Hematopoietic multipotent progenitor cell treated with erythropoietin and hydrocortisone succinate and interleukin-3 and kit ligand, for 6 days (in vitro differentiated cells): ENCODE measurements around the gene PSME2.

Experiments used
- DNase-seq: peaks from one replicate; pipeline ENCODE4 v3.0.0-alpha.2; 2015

Gene PSME2

GRCh38 chr14:24132976-24133375 lies 13.4 kb downstream of the PSME2 start:
- no peak for DNase-seq

- no peak for DNase-seq
Observed at GRCh38 chr14:24132061-24132685, 14.2 kb downstream of the PSME2 start.

- no peak for DNase-seq
Observed at GRCh38 chr14:24131549-24131966, 14.9 kb downstream of the PSME2 start.

GRCh38 chr14:24130717-24131548 lies 15.5 kb downstream of the PSME2 start:
- DNase-seq = no peak

GRCh38 chr14:24130380-24130716 lies 16.1 kb downstream of the PSME2 start, which contains the start of gene FITM1:
TSS of gene FITM1 (plus strand) at chr14:24130659. CDS start at chr14:24131564, 905 bp downstream.
- no peak for DNase-seq

GRCh38 chr14:24129410-24129998 lies 16.9 kb downstream of the PSME2 start:
- DNase-seq = no peak

- DNase-seq = no peak
Observed at GRCh38 chr14:24127673-24128072, 18.7 kb downstream of the PSME2 start.

- no peak for DNase-seq
Observed at GRCh38 chr14:24126939-24127338, 19.5 kb downstream of the PSME2 start.

GRCh38 chr14:24123424-24124417 lies 22.7 kb downstream of the PSME2 start:
- peak; percentile 96 for DNase-seq

GRCh38 chr14:24122898-24123297 lies 23.5 kb downstream of the PSME2 start:
- DNase-seq = peak; percentile 32

- peak; percentile 59 for DNase-seq
Observed at GRCh38 chr14:24122416-24122815, 24.0 kb downstream of the PSME2 start.

GRCh38 chr14:24121210-24121609 lies 25.2 kb downstream of the PSME2 start:
- DNase-seq = no peak

GRCh38 chr14:24119691-24120090 lies 26.7 kb downstream of the PSME2 start:
- no peak for DNase-seq

GRCh38 chr14:24117179-24117578 lies 29.2 kb downstream of the PSME2 start:
- no peak for DNase-seq

GRCh38 chr14:24116128-24116814 lies 30.1 kb downstream of the PSME2 start:
- DNase-seq = no peak

GRCh38 chr14:24115422-24116127 lies 30.8 kb downstream of the PSME2 start:
- DNase-seq = no peak

- peak; percentile 100 for DNase-seq
Observed at GRCh38 chr14:24114532-24115421, 31.6 kb downstream of the PSME2 start, which contains the start of the genes DCAF11 and NRL. TSS of gene DCAF11 (plus strand) at chr14:24114777. CDS start at chr14:24115595, 818 bp downstream. TSS of gene NRL (minus strand) at chr14:24114949. CDS start at chr14:24082848, 32,101 bp downstream.

GRCh38 chr14:24113801-24114531 lies 32.4 kb downstream of the PSME2 start:
- DNase-seq = peak; percentile 95

GRCh38 chr14:24113379-24113800 lies 33.0 kb downstream of the PSME2 start:
- DNase-seq = no peak
